A673 (cell line): ENCODE measurements around the gene ASGR2.

Experiments
- CTCF ChIP-seq: fragments of 300-800, 200-600 bp; sonication (generic); conservative IDR thresholded peaks from 2 replicates; pipeline ENCODE4 v1.5.1; 2017; ENCODE audit warnings: low read depth, mild to moderate bottlenecking, antibody characterized with exemption, low read length, moderate library complexity, mixed read lengths
- EZH2 ChIP-seq: fragments of 200-600 bp; sonication (generic); IDR thresholded peaks from 2 replicates; pipeline ENCODE4 v1.6.1; 2017; ENCODE audit warnings: borderline replicate concordance, low read depth, mild to moderate bottlenecking, mixed read lengths, antibody characterized with exemption, low read length; ENCODE audit not compliant: poor library complexity, severe bottlenecking

GRCh38 chr17:7107795-7108559 is 6.6 kb downstream of the ASGR2 start:
- TF ChIP-seq CTCF: no peak
- no peak for TF ChIP-seq EZH2
